ENCODE results near the gene MVK.

Gene MVK

GRCh38 chr12:109589240-109589590 is 15.6 kb downstream of the MVK start:
- no peak overlapping the region for H3K4me3 ChIP-seq (ENCODE audit: low read depth, low read length)
- TF ChIP-seq CTCF (IDR thresholded peaks at IDR 0.05; ENCODE audit: borderline replicate concordance, insufficient read depth, low read depth, low read length) = no peak

- no peak for TF ChIP-seq CTCF (IDR thresholded peaks at IDR 0.05; ENCODE audit: borderline replicate concordance, insufficient read depth, low read depth, low read length)
- H3K4me3 ChIP-seq (ENCODE audit: low read depth, low read length) = no peak overlapping the region
Observed at GRCh38 chr12:109589691-109590245, 16.2 kb downstream of the MVK start.

- H3K4me3 ChIP-seq (ENCODE audit: low read depth, low read length) = no peak overlapping the region
- no peak for TF ChIP-seq CTCF (IDR thresholded peaks at IDR 0.05; ENCODE audit: borderline replicate concordance, insufficient read depth, low read depth, low read length)
Observed at GRCh38 chr12:109590566-109590965, 17.0 kb downstream of the MVK start.

- no peak for TF ChIP-seq CTCF (IDR thresholded peaks at IDR 0.05; ENCODE audit: borderline replicate concordance, insufficient read depth, low read depth, low read length)
Observed at GRCh38 chr12:109591041-109591440, 17.4 kb downstream of the MVK start.

GRCh38 chr12:109592195-109592904 is 18.8 kb downstream of the MVK start:
- no peak for TF ChIP-seq CTCF (IDR thresholded peaks at IDR 0.05; ENCODE audit: borderline replicate concordance, insufficient read depth, low read depth, low read length)
- H3K4me3 ChIP-seq (ENCODE audit: low read depth, low read length) = no peak overlapping the region

More at GRCh38 chr12:109591041-109591440, 17.4 kb downstream of the MVK start:
- no peak overlapping the region for H3K4me3 ChIP-seq (ENCODE audit: low read depth, low read length)

GRCh38 chr12:109592905-109593272 is 19.3 kb downstream of the MVK start:
- no peak for TF ChIP-seq CTCF (IDR thresholded peaks at IDR 0.05; ENCODE audit: borderline replicate concordance, insufficient read depth, low read depth, low read length)
- no peak overlapping the region for H3K4me3 ChIP-seq (ENCODE audit: low read depth, low read length)

Measured in GM12875 (cell line).